Ovary (tissue), 9 donors: ENCODE results near the gene ST6GALNAC3. TPM values are rescaled to one million over a fixed set of nuclear protein-coding genes. Genes with fewer than 3 reads are reported as not detected.

Experiments used
- DNase-seq, 5 donors: peaks; one replicate each; pipeline ENCODE4 v3.0.0-alpha.2; 2019 to 2020
- H3K27ac ChIP-seq, 2 donors: fragments of 200-600 bp; one replicate each; pipeline versions ENCODE4 v1.5.1 to v1.8.0; 2019 to 2022
- H3K27me3 ChIP-seq: fragments of 200-600 bp; one replicate; pipeline ENCODE4 v1.8.0; 2022
- H3K36me3 ChIP-seq: fragments of 200-600 bp; sonication (generic); one replicate; pipeline ENCODE4 v1.5.1; 2019
- H3K4me1 ChIP-seq: one replicate; pipeline ENCODE4 v1.8.1; 2013; ENCODE audit warnings: mild to moderate bottlenecking, moderate library complexity; ENCODE audit not compliant: insufficient read depth
- H3K4me3 ChIP-seq: fragments of 200-600 bp; sonication (generic); one replicate; pipeline ENCODE4 v1.5.1; 2017
- H3K9me3 ChIP-seq, 2 donors: fragments of 200-600 bp in 1 of 2; sonication (generic) in 1 of 2; one replicate each; pipeline versions ENCODE4 v1.5.1 to v1.8.1; 2013 to 2019; ENCODE audit warnings: mild to moderate bottlenecking in 1 of 2, moderate library complexity in 1 of 2
- CTCF ChIP-seq, 3 donors: fragments of 450-650 bp in 2 of 3; fragments of 200-600 bp in 1 of 3; IDR thresholded peaks; one replicate each; pipeline versions ENCODE4 v1.5.1 to v1.8.0; 2016 to 2022; ENCODE audit warnings: antibody characterized with exemption in 3 of 3, mild to moderate bottlenecking in 1 of 3
- EP300 ChIP-seq: sonication (generic); formaldehyde crosslinking; IDR thresholded peaks from one replicate; pipeline ENCODE4 v1.6.1; 2017; ENCODE audit warnings: antibody characterized with exemption
- POLR2A ChIP-seq: fragments of 450-650 bp; IDR thresholded peaks from one replicate; pipeline ENCODE4 v1.6.1; 2017; ENCODE audit warnings: antibody characterized with exemption, mild to moderate bottlenecking, moderate library complexity
- WGBS, 3 donors: extraction: QIAGEN DNeasy Blood & Tissue Kit in 1 of 3; methylation state at CpG; one replicate each; pipeline versions ENCODE4 v1.1.5 to v1.1.7; 2013 to 2017; 5-methylcytosine and 5-hydroxymethylcytosine counted together
- intact Hi-C, 4 donors: fragments of 100-400 bp; cut with DNase I; formaldehyde crosslinking; loops; one replicate each; pipeline versions ENCODE4 v1.11.0 to v1.15.1; 2022 to 2023
- polyA plus RNA-seq, 2 donors: library from polyadenylated mRNA; stranded (reverse); fragments of 200-250 nt in 1 of 2; fragments of 350-450 nt in 1 of 2; fragmentation: Illumina TruSeq in 1 of 2; extraction: RNeasy Lipid Tissue Mini Kit (QIAGEN cat#74804) in 1 of 2; gene quantifications; one replicate each; pipeline ENCODE4 v1.2.3, GENCODE V29; 2013 to 2014
- total RNA-seq, 7 donors: library from RNA; depleted of rRNA in 2 of 7; stranded (reverse); fragments of >200 nt in 2 of 7; fragmentation: NEBNext Ultra II Directional in 3 of 7; extraction: Animal tissue kit (Norgen Biotek cat#: 25700) in 3 of 7; gene quantifications; one replicate each; pipeline versions ENCODE4 v1.1.0 to v1.2.4, GENCODE V29; 2016 to 2023
- donor health status: DM: no; HTN: no; CAD: no; lungs with moderate emphysema.
- donor health status: DM: no; HTN: no; CAD: no.
- donor health status: Bipolar disorder and iron deficiency.
- donor health status: DM: yes; HTN: yes; CAD: no.
- donor health status: DM: no; HTN: no; CAD: no.
- donor health status: DM: yes; HTN: yes; CAD: no.

The ST6GALNAC3 gene
- total and polyA plus RNA-seq, 9 donors: 1.9 to 6.7 (median 4.0) TPM

DNA sequence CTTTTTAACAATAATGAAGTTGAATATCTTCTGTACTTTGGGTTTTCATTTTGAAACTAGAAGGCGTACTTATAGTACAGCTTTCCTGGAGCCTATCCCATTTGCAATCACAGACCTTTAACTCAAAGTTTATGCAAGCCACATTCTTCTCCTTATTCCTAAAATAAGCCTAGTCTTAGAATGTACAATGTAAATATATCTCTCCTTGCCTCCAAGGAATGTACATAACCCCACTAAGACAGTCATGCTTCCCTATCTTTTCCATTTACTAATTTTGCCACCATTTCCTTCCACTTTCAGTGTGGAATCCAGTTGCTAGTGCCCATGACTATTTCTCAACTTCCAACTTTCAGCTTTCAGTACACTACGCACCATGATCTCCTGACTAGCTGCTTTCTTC is 327.6 kb downstream of the ST6GALNAC3 start:
- intact Hi-C loops: no loop called here
- H3K4me1 ChIP-seq: no peaks in the 10 kb centered on the region
- H3K9me3 ChIP-seq: no peaks in the 10 kb centered on the region
- no peaks in the 10 kb centered on the region for H3K36me3 ChIP-seq
- no peaks in the 10 kb centered on the region for H3K27me3 ChIP-seq
- WGBS, 3 donors: 92 to 99% (median 97%) methylated on average over 2 of the region's 2 CpGs
- no peak for TF ChIP-seq CTCF (IDR thresholded peaks at IDR 0.05)
- no peak for TF ChIP-seq EP300
- no peak for TF ChIP-seq POLR2A
- H3K27ac ChIP-seq: no peak overlapping the region
- DNase-seq: no peak
- no peak overlapping the region for H3K4me3 ChIP-seq

DNA sequence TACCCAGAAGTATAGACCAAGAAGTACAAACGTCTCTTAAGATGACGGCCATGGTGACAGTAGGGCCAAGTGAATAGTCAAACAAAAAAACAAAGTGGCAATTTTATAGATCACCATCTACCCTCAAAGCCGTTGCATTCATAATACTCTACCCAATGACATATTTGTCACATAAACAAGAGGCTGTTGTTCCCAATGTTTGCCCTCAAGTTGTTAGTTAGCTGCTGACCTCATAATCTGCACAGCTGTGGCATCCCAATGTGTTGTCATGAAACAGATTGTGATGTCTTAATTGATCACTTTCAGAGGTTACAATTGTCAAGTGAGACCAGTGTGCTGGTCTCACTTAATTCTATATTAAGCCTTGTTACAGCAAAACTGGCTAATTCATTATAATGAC is 333.8 kb downstream of the ST6GALNAC3 start:
- H3K36me3 ChIP-seq: no peaks in the 10 kb centered on the region
- no peak overlapping the region for H3K4me3 ChIP-seq
- intact Hi-C loops: no loop called here
- H3K9me3 ChIP-seq: no peaks in the 10 kb centered on the region
- no peaks in the 10 kb centered on the region for H3K27me3 ChIP-seq
- TF ChIP-seq POLR2A (no peak), CTCF (IDR thresholded peaks at IDR 0.05) (no peak), EP300 (no peak)
- no peak for DNase-seq
- H3K27ac ChIP-seq: no peak overlapping the region
- H3K4me1 ChIP-seq: no peaks in the 10 kb centered on the region
- WGBS, 3 donors: 95 to 99% (median 97%) methylated on average over 3 of the region's 3 CpGs

GRCh38 chr1:76410499-76410898 is 336.0 kb downstream of the ST6GALNAC3 start:
- no peak overlapping the region for H3K4me3 ChIP-seq
- DNase-seq: no peak
- no peak overlapping the region for H3K27ac ChIP-seq
- no peaks in the 10 kb centered on the region for H3K9me3 ChIP-seq
- no peak for TF ChIP-seq POLR2A
- no peak for TF ChIP-seq CTCF (IDR thresholded peaks at IDR 0.05)
- TF ChIP-seq EP300: no peak
- H3K4me1 ChIP-seq: no peaks in the 10 kb centered on the region
- no peaks in the 10 kb centered on the region for H3K36me3 ChIP-seq
- 62 to 93% (median 64%) methylated on average over 2 of the region's 2 CpGs for WGBS, 3 donors
- H3K27me3 ChIP-seq: no peaks in the 10 kb centered on the region
- intact Hi-C loops: no loop called here

DNA sequence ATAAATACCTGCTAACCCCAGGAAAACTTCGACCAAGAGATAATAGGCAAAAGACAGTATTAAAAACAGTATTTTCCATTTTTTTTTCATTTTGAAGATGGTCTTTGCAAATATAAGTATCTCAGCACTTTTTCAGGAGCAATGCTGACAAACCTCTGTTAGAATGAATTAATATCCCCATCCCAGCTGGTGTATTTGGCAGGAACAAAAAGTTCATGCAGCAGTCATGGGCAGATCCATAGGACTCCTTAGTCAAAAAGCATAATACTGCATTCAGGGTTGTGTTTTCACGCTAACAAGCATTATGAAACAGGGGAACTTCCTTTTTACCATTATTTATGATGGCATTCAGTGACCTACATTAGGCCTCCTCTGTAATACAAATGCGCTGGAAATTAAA is 344.0 kb downstream of the ST6GALNAC3 start:
- H3K36me3 ChIP-seq: no peaks in the 10 kb centered on the region
- TF ChIP-seq EP300: no peak
- intact Hi-C loops: no loop called here

GRCh38 chr1:76419603-76420002 is 345.1 kb downstream of the ST6GALNAC3 start:
- Histone ChIP-seq H3K27ac (peak overlapping the region in 1 of 2 donors; percentile 12), H3K4me3 (no peak overlapping the region), H3K4me1 (peaks cover 2% of the 10 kb centered on the region), H3K9me3 (no peaks in the 10 kb centered on the region), H3K36me3 (no peaks in the 10 kb centered on the region), H3K27me3 (no peaks in the 10 kb centered on the region)
- intact Hi-C loops: no loop called here
- TF ChIP-seq CTCF (IDR thresholded peaks at IDR 0.05) (no peak), EP300 (no peak), POLR2A (no peak)
- no peak for DNase-seq
- WGBS, 3 donors: 14 to 33% (median 18%) methylated on average over 2 of the region's 2 CpGs

More for the DNA sequence above, 344.0 kb downstream of the ST6GALNAC3 start:
- no peak for DNase-seq
- peaks cover 2% of the 10 kb centered on the region for H3K4me1 ChIP-seq
- H3K27me3 ChIP-seq: no peaks in the 10 kb centered on the region
- H3K4me3 ChIP-seq: no peak overlapping the region
- no peak overlapping the region for H3K27ac ChIP-seq
- 54 to 62% (median 60%) methylated on average over 3 of the region's 3 CpGs for WGBS, 3 donors
- H3K9me3 ChIP-seq: no peaks in the 10 kb centered on the region
